RKO (cell line): ENCODE data around the gene FAHD2A.
A peak's percentile ranks its signal among the peaks of the same experiment; 100 is the strongest.
"Not testable (repeated sequence)": the region's sequence is repeated elsewhere in the genome, so short reads cannot be mapped to it uniquely, and the experiment has no call there.

Experiments
- DNase-seq: peaks from one replicate; pipeline ENCODE4 v3.0.0-alpha.2; 2016; ENCODE audit warnings: low spot score

Gene FAHD2A

DNA sequence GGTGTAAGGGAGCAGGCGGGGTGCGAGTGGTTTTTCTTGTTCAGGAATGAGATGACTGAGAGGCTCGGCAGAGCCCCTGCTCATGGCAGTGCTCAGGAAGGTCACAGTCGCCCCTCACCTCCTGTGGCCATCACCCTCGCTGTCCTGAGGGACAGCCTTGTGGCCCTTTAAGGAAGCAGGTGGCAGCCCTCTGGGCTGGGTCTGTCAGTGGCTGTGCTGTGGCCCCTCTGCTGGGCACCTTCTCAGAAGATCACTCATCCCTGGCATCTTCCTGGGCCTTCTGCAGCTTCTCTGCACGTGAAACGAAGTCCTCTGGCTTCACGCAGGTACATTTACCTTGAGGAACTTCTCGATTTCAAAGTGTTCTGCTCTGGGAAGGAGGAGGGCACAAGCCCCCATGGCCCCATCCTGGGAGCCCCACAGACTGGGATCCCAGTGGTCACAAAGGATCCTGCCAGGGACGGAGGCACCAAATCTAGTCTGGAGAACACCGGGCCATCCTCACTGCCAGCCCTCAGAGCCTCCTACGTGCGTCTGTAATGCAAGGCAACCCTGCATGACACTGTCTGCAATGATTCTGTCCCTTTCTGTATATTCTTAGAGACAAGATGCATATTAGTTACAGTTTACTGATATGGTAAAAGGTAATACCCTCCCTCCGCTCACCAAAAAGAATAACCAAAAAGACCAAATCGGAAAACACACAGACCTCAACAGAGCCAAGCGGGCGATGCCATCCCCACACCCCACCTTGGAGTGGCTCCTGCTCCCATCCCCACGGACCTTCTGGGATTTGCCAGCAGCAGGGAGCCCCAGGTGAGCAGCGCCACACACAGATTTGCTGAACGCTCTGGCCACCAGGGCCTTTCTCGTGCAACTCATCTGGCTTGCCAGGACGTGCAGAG is 25.9 kb upstream of the FAHD2A start:
- no peak for DNase-seq

DNA sequence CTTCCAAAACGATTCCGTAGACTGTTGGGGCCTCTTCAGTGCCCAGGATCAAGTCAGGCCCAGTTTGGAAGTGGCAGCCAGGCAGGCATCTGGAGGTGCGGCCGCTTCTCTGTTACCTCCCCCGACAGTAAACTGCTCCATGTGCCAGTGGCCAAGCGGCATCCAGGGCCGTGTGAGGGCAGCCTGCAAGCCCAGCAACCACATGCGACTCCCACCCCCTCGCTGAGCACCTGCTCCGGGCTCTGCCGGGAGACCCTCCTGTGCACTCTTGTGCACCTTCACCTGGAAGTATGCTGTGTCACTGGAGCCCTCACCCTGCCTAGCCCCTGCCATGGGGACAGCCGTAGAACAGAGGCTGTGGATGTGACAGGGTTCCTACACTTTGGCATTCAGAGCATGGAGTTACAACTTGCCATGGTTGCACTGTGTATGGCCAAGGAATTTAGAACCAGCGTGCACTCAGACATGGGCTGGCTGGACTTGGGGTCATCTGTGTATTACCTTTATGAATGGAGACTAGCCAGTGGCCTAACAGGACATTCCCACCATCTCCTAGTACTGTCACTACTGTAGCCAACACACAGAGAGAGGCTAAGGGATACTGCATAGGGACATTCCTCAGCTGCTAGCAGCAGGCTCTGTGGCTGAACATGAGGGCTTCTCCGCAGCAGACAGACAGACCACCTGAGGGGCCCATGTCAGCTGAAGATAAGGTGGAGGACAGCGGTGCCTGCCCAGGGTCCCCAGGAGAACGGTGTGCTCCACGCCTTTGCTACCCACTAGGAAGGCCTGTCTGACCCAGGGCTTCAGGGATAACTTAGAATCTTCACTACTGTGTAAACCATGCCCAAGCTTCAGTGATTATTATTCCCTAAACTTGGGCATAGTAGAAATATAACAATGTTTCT is 25.0 kb upstream of the FAHD2A start:
- no peak for DNase-seq

GRCh38 chr2:95378281-95378680 is 24.2 kb upstream of the FAHD2A start:
- not testable (repeated sequence) for DNase-seq

GRCh38 chr2:95379371-95379831 is 23.1 kb upstream of the FAHD2A start:
- no peak for DNase-seq

- no peak for DNase-seq
These were observed 22.2 kb upstream of the FAHD2A start for GRCh38 chr2:95380280-95380679.

DNA sequence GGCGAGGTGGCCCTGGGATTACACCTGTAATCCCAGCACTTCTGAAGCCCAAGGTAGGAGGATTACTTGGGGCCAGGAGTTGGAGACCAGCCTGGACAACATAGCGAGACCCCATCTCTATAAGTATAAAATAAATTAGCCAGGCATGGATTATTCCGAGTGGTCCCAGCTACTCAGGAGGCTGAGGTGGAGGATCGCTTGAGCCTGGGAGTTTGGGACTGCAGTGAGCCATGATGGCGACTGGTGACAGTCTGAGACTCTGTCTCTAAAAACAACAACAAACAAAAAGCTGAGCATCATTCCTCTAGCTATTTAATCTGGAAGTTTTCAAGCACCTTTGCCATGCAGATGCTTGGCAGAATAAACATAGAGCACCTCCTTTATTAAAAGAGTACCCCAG is 21.8 kb upstream of the FAHD2A start:
- no peak for DNase-seq

GRCh38 chr2:95381212-95382191 is 21.0 kb upstream of the FAHD2A start:
- DNase-seq, result no peak

GRCh38 chr2:95382192-95382591 is 20.3 kb upstream of the FAHD2A start:
- DNase-seq, result no peak

DNA sequence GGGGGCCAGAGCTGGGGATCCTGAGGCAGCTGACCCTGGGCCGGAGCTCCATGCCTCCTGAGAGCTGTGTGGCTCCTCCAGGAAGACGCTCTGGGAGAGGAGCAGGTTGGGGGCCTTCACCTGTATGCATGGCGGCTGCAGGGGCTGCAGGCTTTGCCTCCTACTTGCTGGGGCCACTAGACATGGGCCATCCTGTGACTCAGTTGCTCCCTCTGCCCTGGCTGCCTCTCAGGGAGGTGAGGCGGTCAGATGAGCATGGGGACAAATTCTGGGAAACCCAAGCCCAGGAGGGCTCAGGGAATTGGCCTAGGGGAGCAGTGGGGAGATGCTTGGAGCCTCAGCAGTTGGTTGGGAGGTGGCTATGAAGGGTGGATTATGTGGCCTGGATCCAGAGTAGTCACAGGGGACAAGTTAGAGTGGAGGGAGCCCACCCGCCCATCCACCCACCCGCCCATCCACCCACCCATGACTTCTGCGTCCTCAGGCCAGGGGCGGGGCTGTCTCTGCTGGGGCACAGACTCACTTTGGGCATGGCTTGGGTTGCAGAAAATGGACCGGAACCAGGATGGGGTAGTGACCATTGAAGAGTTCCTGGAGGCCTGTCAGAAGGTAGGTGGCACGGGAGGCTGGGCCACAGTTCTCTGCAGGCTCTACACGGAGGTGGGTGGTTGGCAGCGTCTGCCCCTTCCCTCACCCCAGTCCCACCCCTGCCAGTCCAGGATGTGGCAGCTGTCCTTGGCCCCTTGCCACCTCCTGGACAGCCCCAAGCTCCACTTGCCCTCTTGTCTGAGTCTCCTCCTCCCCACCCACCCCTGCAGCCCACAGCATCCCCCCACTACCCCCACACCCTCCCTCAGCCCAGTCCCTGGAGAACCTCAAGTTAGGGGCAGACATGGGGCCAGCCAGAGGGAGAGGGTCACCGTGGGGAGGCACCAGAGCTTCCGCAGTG is 19.5 kb upstream of the FAHD2A start:
- DNase-seq, result no peak

DNA sequence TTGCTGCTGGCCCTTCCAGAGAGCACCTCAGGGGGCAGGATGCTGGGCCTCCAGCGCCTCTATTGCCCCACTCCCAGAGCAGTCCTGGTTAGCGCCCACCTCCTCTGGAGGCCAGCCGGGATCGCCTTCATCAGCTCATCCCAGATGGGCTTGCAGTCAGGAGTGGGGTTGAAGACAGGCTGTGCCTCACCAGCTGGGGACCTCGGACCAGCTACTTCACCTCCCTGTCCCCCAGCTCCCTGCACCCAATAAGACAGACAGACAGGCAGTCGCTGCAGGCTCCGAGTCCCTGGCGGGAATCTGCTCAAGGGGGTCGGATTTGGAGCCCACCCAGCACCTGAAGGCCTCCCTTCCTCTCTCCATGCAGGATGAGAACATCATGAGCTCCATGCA is 18.9 kb upstream of the FAHD2A start:
- no peak for DNase-seq

GRCh38 chr2:95384854-95385569 is 17.5 kb upstream of the FAHD2A start:
- no peak for DNase-seq

GRCh38 chr2:95385570-95385984 is 16.9 kb upstream of the FAHD2A start:
- no peak for DNase-seq

GRCh38 chr2:95386031-95386430 is 16.5 kb upstream of the FAHD2A start:
- DNase-seq, result no peak

DNA sequence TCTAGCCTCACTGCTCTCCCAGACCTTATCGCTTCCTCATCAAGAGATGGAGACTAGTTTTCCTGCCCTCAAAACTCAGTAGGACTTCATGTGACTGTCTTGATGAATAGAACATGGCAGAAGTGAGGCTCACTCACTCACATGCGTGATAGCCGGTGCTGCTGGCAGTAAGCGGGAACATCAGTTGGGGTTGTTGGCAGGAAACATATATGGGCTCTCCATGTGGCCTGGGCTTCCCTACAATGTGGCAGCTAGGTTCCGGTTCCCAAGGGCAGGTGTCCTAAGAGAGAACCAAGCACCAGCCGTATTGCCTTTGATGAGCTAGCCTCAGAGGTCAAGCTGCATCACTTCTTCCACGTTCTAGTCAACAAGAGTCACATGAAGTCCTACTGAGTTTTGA is 15.2 kb upstream of the FAHD2A start:
- no peak for DNase-seq

GRCh38 chr2:95388091-95388692 is 14.3 kb upstream of the FAHD2A start:
- no peak for DNase-seq

GRCh38 chr2:95388856-95389244 is 13.7 kb upstream of the FAHD2A start:
- no peak for DNase-seq

DNA sequence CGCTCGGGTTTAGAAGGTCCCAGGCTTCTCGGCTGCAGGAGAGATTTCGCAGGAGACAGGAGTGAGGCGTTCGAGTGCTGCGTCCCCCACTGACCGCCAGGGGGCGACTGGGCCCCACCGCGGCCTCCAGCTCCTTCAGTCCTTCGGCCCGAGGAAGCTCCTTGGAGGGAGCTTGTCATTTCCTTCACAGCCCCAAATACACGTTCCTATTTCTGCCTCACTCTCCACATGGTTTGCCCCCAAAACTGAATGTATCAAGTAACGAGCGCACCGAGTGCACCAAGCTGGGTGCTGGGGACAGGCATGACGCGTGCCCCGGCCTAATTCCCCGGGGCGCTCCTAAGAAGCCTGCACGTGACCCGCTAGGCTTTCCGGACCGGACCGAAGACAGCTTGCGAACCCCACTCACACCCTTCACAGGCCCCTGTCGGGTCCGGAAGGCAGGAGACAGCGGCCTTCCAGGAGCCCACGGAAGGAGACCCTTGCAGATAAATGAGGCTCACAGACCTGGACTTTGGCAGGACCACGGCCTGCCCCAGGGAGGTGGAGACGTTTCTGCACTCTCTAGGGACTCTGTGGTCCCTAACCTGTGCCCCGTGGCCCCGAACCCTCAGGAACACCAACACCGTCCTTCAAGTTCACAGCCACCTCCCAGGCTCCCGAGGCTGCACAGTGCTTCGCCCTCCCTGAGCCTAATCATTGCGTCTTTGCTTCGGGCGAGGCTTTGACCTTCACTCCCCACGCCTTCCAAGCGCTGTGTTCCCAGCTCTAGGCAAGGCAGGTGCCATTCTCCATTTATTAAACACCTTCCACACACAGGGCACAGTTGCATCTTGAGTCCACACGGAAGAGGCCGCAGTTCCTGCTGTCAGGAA is 13.0 kb upstream of the FAHD2A start:
- peak; percentile 59 for DNase-seq

- no peak for DNase-seq
These were observed 12.1 kb upstream of the FAHD2A start for GRCh38 chr2:95390272-95390880.
